ENCODE measurements around the gene EIF4E1B.

The EIF4E1B gene

DNA sequence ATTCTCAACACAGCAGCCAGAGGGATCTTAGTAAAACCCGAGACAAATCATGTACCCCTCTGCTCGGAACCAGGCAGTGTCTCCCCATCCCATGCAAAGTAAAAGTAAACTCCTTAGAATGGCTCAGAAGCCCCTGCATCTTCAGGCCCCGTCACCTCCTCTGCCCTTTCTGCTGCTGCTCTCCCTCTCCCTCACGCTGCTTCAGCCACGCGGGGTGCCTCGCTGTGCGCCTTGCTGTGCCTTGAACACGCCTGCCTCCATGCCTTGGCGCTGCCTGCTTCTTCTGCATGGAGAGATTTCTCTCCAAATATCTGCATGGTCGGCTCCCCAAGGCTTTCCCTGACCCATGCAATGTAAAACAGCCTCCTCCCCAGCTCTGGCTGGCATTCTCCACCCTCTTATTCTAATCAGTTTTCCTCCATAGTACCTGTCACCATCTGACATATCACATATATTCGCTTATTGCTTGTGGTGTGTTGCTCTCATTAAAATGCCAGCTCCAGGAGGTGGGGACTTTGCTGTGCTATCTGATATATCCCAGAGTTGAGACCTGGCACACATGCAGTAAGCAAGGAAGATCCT is 28.5 kb upstream of the EIF4E1B start:
- DNase-seq, result peak in 2 of 10 donors; percentile 59 to 86
- intact Hi-C loops (cut with DNase I), result no loop called here

DNA sequence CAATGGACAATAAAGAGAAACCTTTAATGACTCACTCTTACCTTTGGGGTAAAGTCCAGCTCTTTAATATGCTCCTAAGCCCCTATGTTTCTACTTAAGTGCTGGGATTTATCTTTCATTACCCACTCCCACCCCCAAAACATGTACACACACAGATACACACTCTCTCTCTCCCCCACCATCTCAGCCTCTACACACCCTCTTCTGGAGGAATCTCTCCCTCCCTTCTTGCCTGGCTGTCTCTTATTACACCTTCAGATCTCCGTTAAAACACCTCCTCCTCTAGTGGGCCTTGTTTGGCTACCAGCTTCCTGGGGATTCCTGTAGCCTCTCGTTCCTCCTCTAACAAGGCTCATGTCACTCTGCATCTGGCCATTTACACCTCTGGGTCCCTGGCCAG is 27.4 kb upstream of the EIF4E1B start:
- DNase-seq, result no peak
- intact Hi-C loops (cut with DNase I), result no loop called here

- intact Hi-C loops (cut with DNase I), result no loop called here
- no peak for DNase-seq
Measured at GRCh38 chr5:176606032-176606431, 24.4 kb upstream of the EIF4E1B start.

GRCh38 chr5:176606875-176607274 is 23.6 kb upstream of the EIF4E1B start:
- DNase-seq, result no peak
- intact Hi-C loops (cut with DNase I), result no loop called here

DNA sequence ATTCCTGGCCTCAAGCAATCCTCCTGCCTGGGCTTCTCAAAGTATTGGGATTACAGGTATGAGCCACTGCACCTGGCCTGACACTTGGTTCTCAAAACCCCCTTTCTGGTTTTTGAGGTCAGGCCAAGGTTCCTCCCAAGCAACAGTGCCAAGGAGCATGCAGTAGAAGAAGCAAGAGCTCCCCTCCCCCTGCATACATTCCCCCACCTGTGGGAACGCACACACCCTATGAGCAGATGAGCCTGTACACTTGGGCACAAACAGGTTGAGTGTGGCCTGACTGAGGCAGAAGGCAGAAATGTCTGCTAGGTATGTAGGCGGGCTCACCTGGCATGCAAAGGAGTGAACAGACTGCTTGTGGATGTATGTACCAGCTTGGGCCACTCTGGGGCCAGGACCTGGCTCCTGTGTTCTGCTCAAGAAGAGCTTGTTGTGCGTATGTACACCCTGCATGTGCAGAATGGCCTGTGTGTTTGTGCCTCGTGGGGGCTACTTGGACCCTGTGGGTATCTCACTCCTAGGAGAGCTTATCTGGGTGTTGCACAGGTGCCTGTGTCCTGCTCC is 22.3 kb upstream of the EIF4E1B start:
- intact Hi-C loops (cut with DNase I), result no loop called here

GRCh38 chr5:176608937-176609723 is 21.3 kb upstream of the EIF4E1B start:
- intact Hi-C loops (cut with DNase I), result no loop called here
- peak in 3 of 10 donors; percentile 42 to 90 (median 81) for DNase-seq

More for the DNA sequence above, 22.3 kb upstream of the EIF4E1B start:
- DNase-seq, result peak in 1 of 10 donors; percentile 79

- DNase-seq, result peak in 6 of 10 donors; percentile 51 to 96 (median 80)
- intact Hi-C loops (cut with DNase I), result no loop called here
Measured at GRCh38 chr5:176609724-176610434, 20.6 kb upstream of the EIF4E1B start, which contains the start of gene GPRIN1. Gene GPRIN1 (minus strand): TSS chr5:176610156. CDS start chr5:176599834, 10,322 bp downstream.

- intact Hi-C loops (cut with DNase I), result no loop called here
- DNase-seq, result no peak
Measured at GRCh38 chr5:176610435-176610773, 20.1 kb upstream of the EIF4E1B start.

- DNase-seq, result peak in 5 of 10 donors; percentile 51 to 88 (median 58)
- intact Hi-C loops (cut with DNase I), result no loop called here
Measured at GRCh38 chr5:176611435-176611834, 19.0 kb upstream of the EIF4E1B start.

DNA sequence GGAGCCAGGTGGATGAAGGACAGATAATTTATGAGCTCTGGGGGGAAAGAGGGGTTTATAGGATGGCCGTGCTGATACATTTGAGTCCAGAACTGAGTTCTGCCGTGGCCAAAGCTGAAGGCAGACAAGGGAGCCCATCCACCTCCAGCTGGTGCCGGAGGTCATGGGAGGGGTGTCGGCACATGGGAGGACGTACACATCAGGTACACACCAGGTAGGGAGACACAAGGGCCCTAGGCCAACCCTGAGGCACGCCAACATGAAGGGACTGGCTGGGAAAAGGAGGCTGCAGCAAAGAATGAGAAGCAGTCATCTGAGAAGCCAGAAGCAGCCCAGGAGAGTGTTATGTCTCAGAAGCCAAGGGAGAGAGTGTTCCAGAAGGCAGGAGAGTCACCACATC is 18.5 kb upstream of the EIF4E1B start:
- DNase-seq, result peak in 1 of 10 donors; percentile 66

DNA sequence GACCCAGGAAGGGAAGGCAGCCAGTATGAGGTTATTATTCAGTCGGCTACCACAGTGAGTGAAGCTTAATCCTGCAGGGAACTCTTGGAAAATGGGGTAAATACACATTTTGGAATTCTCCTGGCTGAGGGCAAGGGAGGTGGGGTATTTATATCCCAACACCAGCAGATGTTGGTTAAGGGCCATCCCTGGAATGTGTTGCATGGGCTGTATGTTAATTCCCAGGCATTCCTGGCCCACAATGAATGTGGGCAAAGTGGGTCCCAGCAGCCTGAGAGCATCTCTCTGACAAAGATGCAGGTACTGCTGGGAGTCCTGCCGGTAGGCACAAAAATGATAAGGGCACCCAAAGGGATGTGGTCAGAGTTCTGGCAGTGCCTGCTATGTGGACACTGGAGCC is 17.6 kb upstream of the EIF4E1B start:
- intact Hi-C loops (cut with DNase I), result no loop called here
- DNase-seq, result peak in 1 of 10 donors; percentile 46

More for the DNA sequence above, 18.5 kb upstream of the EIF4E1B start:
- intact Hi-C loops (cut with DNase I), result no loop called here

GRCh38 chr5:176614805-176615478 is 15.5 kb upstream of the EIF4E1B start:
- DNase-seq, result peak in 1 of 10 donors; percentile 85
- intact Hi-C loops (cut with DNase I), result no loop called here

- intact Hi-C loops (cut with DNase I), result no loop called here
- DNase-seq, result peak in 1 of 10 donors; percentile 82
Measured at GRCh38 chr5:176616511-176616910, 14.0 kb upstream of the EIF4E1B start.

GRCh38 chr5:176618783-176619182 is 11.7 kb upstream of the EIF4E1B start:
- intact Hi-C loops (cut with DNase I), result no loop called here
- DNase-seq, result peak in 1 of 10 donors; percentile 25

DNA sequence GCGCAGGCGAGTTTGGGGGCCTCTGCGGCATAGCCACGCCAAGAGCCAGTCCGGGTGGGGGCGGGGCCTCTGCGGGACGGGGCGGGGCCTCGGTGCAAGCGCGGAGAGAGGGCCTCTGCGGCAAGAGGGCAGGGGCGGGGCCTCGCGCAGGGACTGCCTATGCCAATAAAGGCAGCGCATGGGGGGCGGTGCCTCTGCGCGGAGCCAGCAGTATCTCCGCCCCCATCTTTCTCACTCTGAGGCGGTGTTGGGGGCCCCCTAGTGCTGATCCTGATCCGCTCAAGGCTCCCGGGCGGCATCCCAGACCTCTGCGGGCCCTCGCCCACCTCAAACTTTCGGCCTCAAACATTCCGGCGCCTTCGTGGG is 11.3 kb upstream of the EIF4E1B start:
- intact Hi-C loops (cut with DNase I), result no loop called here

GRCh38 chr5:176619569-176620332 is 10.7 kb upstream of the EIF4E1B start:
- DNase-seq, result peak in 1 of 10 donors; percentile 85
- intact Hi-C loops (cut with DNase I), result no loop called here

More for the DNA sequence above, 11.3 kb upstream of the EIF4E1B start:
- DNase-seq, result peak; percentile 69 to 99 (median 91)

GRCh38 chr5:176620333-176620981 is 10.0 kb upstream of the EIF4E1B start:
- peak in 1 of 10 donors; percentile 83 for DNase-seq

GRCh38 chr5:176621661-176622079 is 8.8 kb upstream of the EIF4E1B start:
- peak in 8 of 10 donors; percentile 55 to 95 (median 73) for DNase-seq
- intact Hi-C loops (cut with DNase I), result no loop called here

More at GRCh38 chr5:176620333-176620981, 10.0 kb upstream of the EIF4E1B start:
- intact Hi-C loops (cut with DNase I), result no loop called here

- DNase-seq, result peak in 1 of 10 donors; percentile 46
- intact Hi-C loops (cut with DNase I), result no loop called here
Measured at GRCh38 chr5:176624142-176624541, 6.3 kb upstream of the EIF4E1B start.
